HepG2 (cell line): ENCODE results near the gene SMAD7. TPM values are rescaled to one million over a fixed set of nuclear protein-coding genes. Genes with fewer than 3 reads are reported as not detected.
A peak's percentile ranks its signal among the peaks of the same experiment; 100 is the strongest.

Experiments used
- ARID2 ChIP-seq: sonication (generic); formaldehyde crosslinking; IDR thresholded peaks from 2 replicates; pipeline ENCODE4 v1.8.1; 2022; ENCODE audit warnings: mild to moderate bottlenecking, missing genetic modification reagents, borderline replicate concordance
- DNMT1 ChIP-seq: sonication (generic); formaldehyde crosslinking; IDR thresholded peaks from 2 replicates; pipeline ENCODE4 v1.5.1; 2020; ENCODE audit warnings: mild to moderate bottlenecking, missing genetic modification reagents
- EHMT2 ChIP-seq: fragments of 200-600 bp; sonication (generic); IDR thresholded peaks from 2 replicates; pipeline ENCODE4 v1.7.0; 2017; ENCODE audit warnings: antibody characterized with exemption, low read depth, low read length, borderline replicate concordance
- FOXM1 ChIP-seq: sonication (generic); formaldehyde crosslinking; IDR thresholded peaks from 2 replicates; pipeline ENCODE4 v1.5.0; 2020; ENCODE audit warnings: missing genetic modification reagents
- FOXP1 ChIP-seq, 2 experiments: fragments of 450-650 bp in 1 of 2; IDR thresholded peaks; 2 replicates each; pipeline ENCODE4 v1.6.1; 2017 to 2018; ENCODE audit warnings: antibody characterized with exemption in 1 of 2
- HDAC1 ChIP-seq: sonication (generic); formaldehyde crosslinking; IDR thresholded peaks from 2 replicates; pipeline ENCODE4 v1.5.1; 2020; ENCODE audit warnings: mild to moderate bottlenecking, missing genetic modification reagents
- HOXA5 ChIP-seq: sonication (generic); formaldehyde crosslinking; IDR thresholded peaks from 2 replicates; pipeline ENCODE4 v1.4.0; 2020; ENCODE audit warnings: missing genetic modification reagents
- IKZF1 ChIP-seq: fragments of 450-650 bp; IDR thresholded peaks from 2 replicates; pipeline ENCODE4 v1.7.1; 2016
- KDM5B ChIP-seq: sonication (generic); formaldehyde crosslinking; IDR thresholded peaks from 2 replicates; pipeline ENCODE4 v1.4.0; 2020; ENCODE audit warnings: missing genetic modification reagents, mild to moderate bottlenecking, borderline replicate concordance
- MAFG ChIP-seq: sonication (generic); formaldehyde crosslinking; IDR thresholded peaks from 2 replicates; pipeline ENCODE4 v1.5.1; 2020; ENCODE audit warnings: mild to moderate bottlenecking, missing genetic modification reagents
- PHF8 ChIP-seq: sonication (generic); formaldehyde crosslinking; IDR thresholded peaks from 2 replicates; pipeline ENCODE4 v1.5.0; 2020; ENCODE audit warnings: missing genetic modification reagents
- POLR2A ChIP-seq, 2 experiments: IDR thresholded peaks; 2 replicates each; pipeline ENCODE4 v1.6.1; 2011; ENCODE audit warnings: low read depth in 2 of 2, low read length in 2 of 2, mild to moderate bottlenecking in 1 of 2, moderate library complexity in 1 of 2; ENCODE audit not compliant: insufficient read depth in 1 of 2
- RAD21 ChIP-seq: fragments of 450-650 bp; formaldehyde crosslinking; IDR thresholded peaks from 2 replicates; pipeline ENCODE4 v1.5.0; 2020; ENCODE audit warnings: mild to moderate bottlenecking
- RBM39 ChIP-seq: fragments of 200-400 bp; formaldehyde crosslinking; IDR thresholded peaks from one replicate; pipeline ENCODE4 v1.6.1; 2018; ENCODE audit warnings: antibody characterized with exemption, mild to moderate bottlenecking, low read depth, low read length; ENCODE audit not compliant: poor library complexity, severe bottlenecking
- SMAD3 ChIP-seq: sonication (generic); formaldehyde crosslinking; IDR thresholded peaks from 2 replicates; pipeline ENCODE4 v1.4.0; 2020; ENCODE audit warnings: missing genetic modification reagents
- SRSF1 ChIP-seq: fragments of 200-400 bp; formaldehyde crosslinking; optimal IDR thresholded peaks from 2 replicates; pipeline ENCODE3; 2017; ENCODE audit warnings: mild to moderate bottlenecking, low read depth, low read length, moderate library complexity
- ZNF343 ChIP-seq: sonication (generic); formaldehyde crosslinking; IDR thresholded peaks from 2 replicates; pipeline ENCODE4 v1.4.0; 2020; ENCODE audit warnings: mild to moderate bottlenecking, missing genetic modification reagents
- ZNF589 ChIP-seq: sonication (generic); formaldehyde crosslinking; conservative IDR thresholded peaks from 2 replicates; pipeline ENCODE4 v1.8.0; 2022; ENCODE audit warnings: mild to moderate bottlenecking, moderate library complexity, missing genetic modification reagents
- ZNF598 ChIP-seq: sonication (generic); formaldehyde crosslinking; IDR thresholded peaks from 2 replicates; pipeline ENCODE4 v1.5.1; 2020; ENCODE audit warnings: mild to moderate bottlenecking, missing genetic modification reagents, borderline replicate concordance
- ZNF720 ChIP-seq: sonication (generic); formaldehyde crosslinking; IDR thresholded peaks from 2 replicates; pipeline ENCODE4 v1.4.0; 2020; ENCODE audit warnings: missing genetic modification reagents
- ZNF879 ChIP-seq: sonication (generic); formaldehyde crosslinking; IDR thresholded peaks from 2 replicates; pipeline ENCODE4 v1.8.1; 2023; ENCODE audit warnings: missing genetic modification reagents
- polyA plus RNA-seq, 8 experiments: library from polyadenylated mRNA; depleted of rRNA in 3 of 8; stranded (reverse) in 7 of 8; unstranded in 1 of 8; fragments of >200 nt; fragmentation: Illumina TruSeq in 4 of 8; extraction: Trizol in 4 of 8; gene quantifications; 2 replicates each; pipeline versions ENCODE4 v1.2.1 to v1.2.3, GENCODE V29; 2011 to 2016; ENCODE audit warnings: low read depth in 4 of 8, missing spikeins in 1 of 8, mixed read lengths in 1 of 8; ENCODE audit not compliant: insufficient read depth in 1 of 8
- total RNA-seq, 5 experiments: library from RNA; depleted of rRNA; stranded (reverse); fragments of >200 nt; fragmentation: Illumina TruSeq; extraction: Trizol; gene quantifications; 2 replicates each; pipeline ENCODE4 v1.2.3, GENCODE V29; 2016; ENCODE audit warnings: low read depth in 1 of 5
- TF ChIP-seq, protein P1 (sequence below): sonication (generic); formaldehyde crosslinking; IDR thresholded peaks from 2 replicates; pipeline ENCODE4 v1.4.0; 2020; ENCODE audit warnings: mild to moderate bottlenecking, missing genetic modification reagents
- TF ChIP-seq, protein P2 (sequence below): sonication (generic); formaldehyde crosslinking; IDR thresholded peaks from 2 replicates; pipeline ENCODE4 v1.8.0; 2022; ENCODE audit warnings: mild to moderate bottlenecking, missing genetic modification reagents, borderline replicate concordance
- TF ChIP-seq, protein P3 (sequence below): sonication (generic); IDR thresholded peaks from 2 replicates; pipeline ENCODE4 v1.6.1; 2016; ENCODE audit warnings: low read depth, borderline replicate concordance
- TF ChIP-seq, protein P4 (sequence below): sonication (generic); formaldehyde crosslinking; IDR thresholded peaks from 2 replicates; pipeline ENCODE4 v1.5.0; 2020; ENCODE audit warnings: mild to moderate bottlenecking, low read depth, missing genetic modification reagents, borderline replicate concordance
- TF ChIP-seq, protein P5 (sequence below): sonication (generic); formaldehyde crosslinking; conservative IDR thresholded peaks from 2 replicates; pipeline ENCODE4 v1.4.0; 2020; ENCODE audit warnings: missing genetic modification reagents

SMAD7 gene
- total and polyA plus RNA-seq, 2 of the 13 experiments (the other 11 are each of a cell fraction or from before 2014, with no cell fraction given): 17.4 to 24.7 TPM

DNA sequence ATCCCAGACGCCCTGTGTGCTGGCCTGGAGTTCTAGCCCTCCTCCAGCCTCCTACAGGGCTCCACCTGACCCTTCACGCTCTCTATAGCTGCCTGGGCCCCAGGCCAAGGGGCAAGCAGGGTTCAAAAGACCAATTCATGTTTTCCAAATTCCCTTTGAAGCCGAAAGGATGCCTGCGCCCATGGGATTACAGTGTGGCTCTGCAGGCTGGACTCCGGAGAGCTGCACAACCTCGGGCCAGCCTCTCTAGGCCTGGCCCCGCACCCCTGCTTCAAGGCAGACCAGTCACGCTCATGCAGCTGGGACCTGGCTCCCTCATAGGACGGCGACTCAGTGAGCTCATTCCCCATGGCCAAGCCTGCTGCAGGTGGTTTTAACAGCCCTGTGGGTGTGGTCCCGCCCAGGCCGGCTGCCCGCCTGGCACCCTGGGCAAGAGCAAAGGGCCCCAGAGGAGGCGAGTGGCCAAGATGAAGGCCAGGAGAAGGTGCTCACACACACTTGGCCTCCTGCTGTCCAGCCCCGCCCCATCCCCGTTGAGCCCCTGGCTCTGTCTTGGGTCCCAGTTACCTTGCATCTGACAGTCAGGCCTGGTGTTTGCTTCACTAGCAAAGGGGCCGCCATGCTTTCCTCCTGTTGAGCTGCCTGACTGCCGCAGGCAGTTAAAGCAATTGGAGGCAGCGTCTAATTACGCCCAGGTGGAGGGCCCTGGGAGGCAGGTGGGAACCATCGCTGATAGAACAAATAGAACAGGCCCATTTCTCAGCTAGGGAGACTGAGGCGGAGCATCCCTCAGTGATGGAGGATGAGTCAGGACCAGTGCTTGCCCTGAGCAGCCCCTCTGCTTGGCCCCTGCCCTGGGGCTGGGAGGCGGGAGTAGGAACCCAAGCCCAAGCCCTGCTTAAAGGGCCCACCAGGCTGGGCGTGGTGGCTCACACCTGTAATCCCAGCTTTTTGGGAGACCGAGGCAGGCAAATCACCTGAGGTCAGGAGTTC is 56.9 kb downstream of the SMAD7 start (continued):
- TF ChIP-seq, protein P1, sequence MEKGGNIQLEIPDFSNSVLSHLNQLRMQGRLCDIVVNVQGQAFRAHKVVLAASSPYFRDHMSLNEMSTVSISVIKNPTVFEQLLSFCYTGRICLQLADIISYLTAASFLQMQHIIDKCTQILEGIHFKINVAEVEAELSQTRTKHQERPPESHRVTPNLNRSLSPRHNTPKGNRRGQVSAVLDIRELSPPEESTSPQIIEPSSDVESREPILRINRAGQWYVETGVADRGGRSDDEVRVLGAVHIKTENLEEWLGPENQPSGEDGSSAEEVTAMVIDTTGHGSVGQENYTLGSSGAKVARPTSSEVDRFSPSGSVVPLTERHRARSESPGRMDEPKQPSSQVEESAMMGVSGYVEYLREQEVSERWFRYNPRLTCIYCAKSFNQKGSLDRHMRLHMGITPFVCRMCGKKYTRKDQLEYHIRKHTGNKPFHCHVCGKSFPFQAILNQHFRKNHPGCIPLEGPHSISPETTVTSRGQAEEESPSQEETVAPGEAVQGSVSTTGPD (CRISPR knock-in tag): no peak
- TF ChIP-seq FOXP1 (IDR thresholded peaks at IDR 0.05) (no peak), FOXP1 (CRISPR knock-in tag; IDR thresholded peaks at IDR 0.05) (peak; percentile 52), ZNF589 (CRISPR knock-in tag) (no peak), KDM5B (CRISPR knock-in tag) (no peak; the same call in 1 of the 2 replicates), EHMT2 (no peak), ZNF343 (CRISPR knock-in tag) (0 out of 2 replicates have a peak, but pooled peaks have one; percentile 47), ARID2 (CRISPR knock-in tag) (no peak), ZNF720 (CRISPR knock-in tag) (no peak), SMAD3 (CRISPR knock-in tag) (peak; percentile 64; the same call in 1 of the 2 replicates), DNMT1 (CRISPR knock-in tag) (no peak), SRSF1 (no peak), ZNF879 (CRISPR knock-in tag) (no peak), RBM39 (no peak), HDAC1 (CRISPR knock-in tag) (peak; percentile 84), POLR2A (IDR thresholded peaks at IDR 0.05; ENCODE audit: insufficient read depth in 1 of 2, low read depth in 2 of 2, low read length in 2 of 2) (peak in 1 of 2 experiments; percentile 58; a peak in 1 of 4 replicates), IKZF1 (no peak), FOXM1 (CRISPR knock-in tag) (no peak), HOXA5 (no peak), ZNF598 (no peak), RAD21 (peak; percentile 58), PHF8 (CRISPR knock-in tag) (peak; percentile 43), MAFG (CRISPR knock-in tag) (no peak)
- TF ChIP-seq, protein P2, sequence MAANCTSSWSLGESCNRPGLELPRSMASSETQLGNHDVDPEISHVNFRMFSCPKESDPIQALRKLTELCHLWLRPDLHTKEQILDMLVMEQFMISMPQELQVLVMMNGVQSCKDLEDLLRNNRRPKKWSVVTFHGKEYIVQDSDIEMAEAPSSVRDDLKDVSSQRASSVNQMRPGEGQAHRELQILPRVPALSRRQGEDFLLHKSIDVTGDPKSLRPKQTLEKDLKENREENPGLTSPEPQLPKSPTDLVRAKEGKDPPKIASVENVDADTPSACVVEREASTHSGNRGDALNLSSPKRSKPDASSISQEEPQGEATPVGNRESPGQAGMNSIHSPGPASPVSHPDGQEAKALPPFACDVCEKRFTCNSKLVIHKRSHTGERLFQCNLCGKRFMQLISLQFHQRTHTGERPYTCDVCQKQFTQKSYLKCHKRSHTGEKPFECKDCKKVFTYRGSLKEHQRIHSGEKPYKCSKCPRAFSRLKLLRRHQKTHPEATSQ (CRISPR knock-in tag): no peak
- TF ChIP-seq, protein P3, sequence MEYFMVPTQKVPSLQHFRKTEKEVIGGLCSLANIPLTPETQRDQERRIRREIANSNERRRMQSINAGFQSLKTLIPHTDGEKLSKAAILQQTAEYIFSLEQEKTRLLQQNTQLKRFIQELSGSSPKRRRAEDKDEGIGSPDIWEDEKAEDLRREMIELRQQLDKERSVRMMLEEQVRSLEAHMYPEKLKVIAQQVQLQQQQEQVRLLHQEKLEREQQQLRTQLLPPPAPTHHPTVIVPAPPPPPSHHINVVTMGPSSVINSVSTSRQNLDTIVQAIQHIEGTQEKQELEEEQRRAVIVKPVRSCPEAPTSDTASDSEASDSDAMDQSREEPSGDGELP: peak; percentile 77; the same call in 1 of the 2 replicates
- TF ChIP-seq, protein P4, sequence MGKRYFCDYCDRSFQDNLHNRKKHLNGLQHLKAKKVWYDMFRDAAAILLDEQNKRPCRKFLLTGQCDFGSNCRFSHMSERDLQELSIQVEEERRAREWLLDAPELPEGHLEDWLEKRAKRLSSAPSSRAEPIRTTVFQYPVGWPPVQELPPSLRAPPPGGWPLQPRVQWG (CRISPR knock-in tag): no peak
- TF ChIP-seq, protein P5, sequence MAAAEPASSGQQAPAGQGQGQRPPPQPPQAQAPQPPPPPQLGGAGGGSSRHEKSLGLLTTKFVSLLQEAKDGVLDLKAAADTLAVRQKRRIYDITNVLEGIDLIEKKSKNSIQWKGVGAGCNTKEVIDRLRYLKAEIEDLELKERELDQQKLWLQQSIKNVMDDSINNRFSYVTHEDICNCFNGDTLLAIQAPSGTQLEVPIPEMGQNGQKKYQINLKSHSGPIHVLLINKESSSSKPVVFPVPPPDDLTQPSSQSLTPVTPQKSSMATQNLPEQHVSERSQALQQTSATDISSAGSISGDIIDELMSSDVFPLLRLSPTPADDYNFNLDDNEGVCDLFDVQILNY: no peak
